Stomach (tissue), 9 donors: Measurements from ENCODE around the gene SEPTIN2. TPM values are rescaled to one million over a fixed set of nuclear protein-coding genes. Genes with fewer than 3 reads are reported as not detected.
A peak's percentile ranks its signal among the peaks of the same experiment; 100 is the strongest.

Source experiments
- DNase-seq, 2 donors: peaks; one replicate each; pipeline versions ENCODE4 v3.0.0 to v3.0.0-alpha.2; 2013 to 2019
- H3K27ac ChIP-seq, 5 donors: fragments of 200-600 bp in 4 of 5; sonication (generic) in 4 of 5; one replicate each; pipeline ENCODE4 v1.5.1; 2013 to 2019; ENCODE audit warnings: mild to moderate bottlenecking in 1 of 5, moderate library complexity in 1 of 5
- H3K27me3 ChIP-seq, 3 donors: fragments of 200-600 bp; sonication (generic); one replicate each; pipeline ENCODE4 v1.5.1; 2017 to 2019; ENCODE audit warnings: mixed run types in 1 of 3
- H3K36me3 ChIP-seq, 4 donors: fragments of 200-600 bp; sonication (generic); 1 replicate in 3 of 4; 2 replicates in 1 of 4; pipeline ENCODE4 v1.5.1; 2016 to 2019
- H3K4me1 ChIP-seq, 4 donors: fragments of 200-600 bp; sonication (generic); one replicate each; pipeline ENCODE4 v1.5.1; 2016 to 2019
- H3K4me3 ChIP-seq, 4 donors: fragments of 200-600 bp; sonication (generic) in 3 of 4; one replicate each; pipeline ENCODE4 v1.5.1; 2016 to 2019; ENCODE audit warnings: mild to moderate bottlenecking in 1 of 4
- H3K9me3 ChIP-seq, 4 donors: fragments of 200-600 bp; sonication (generic); one replicate each; pipeline ENCODE4 v1.5.1; 2016 to 2019
- EP300 ChIP-seq: sonication (generic); formaldehyde crosslinking; IDR thresholded peaks from one replicate; pipeline ENCODE4 v1.6.1; 2017; ENCODE audit warnings: antibody characterized with exemption
- POLR2A ChIP-seq, 4 donors: fragments of 450-650 bp; IDR thresholded peaks; one replicate each; pipeline ENCODE4 v1.6.1; 2016; ENCODE audit warnings: antibody characterized with exemption in 4 of 4, control low read depth in 2 of 4, mild to moderate bottlenecking in 1 of 4, moderate library complexity in 1 of 4
- POLR2AphosphoS5 ChIP-seq, 3 donors: sonication (generic); formaldehyde crosslinking; IDR thresholded peaks; one replicate each; pipeline ENCODE4 v1.6.1; 2016; ENCODE audit warnings: antibody characterized with exemption in 3 of 3
- WGBS, 5 donors: extraction: QIAGEN DNeasy Blood & Tissue Kit in 3 of 5; methylation state at CpG; one replicate each; pipeline versions ENCODE4 v1.1.5 to v1.1.7; 2013 to 2018; 5-methylcytosine and 5-hydroxymethylcytosine counted together
- intact Hi-C: fragments of 100-400 bp; cut with DNase I; formaldehyde crosslinking; loops from one replicate; pipeline ENCODE4 v1.15.1; 2023; ENCODE audit warnings: low total_unique reads
- polyA plus RNA-seq, 3 donors: library from polyadenylated mRNA; stranded (reverse); fragments of 200-250 nt; gene quantifications; one replicate each; pipeline ENCODE4 v1.2.3, GENCODE V29; 2013
- total RNA-seq, 5 donors: library from RNA; depleted of rRNA; stranded (reverse); fragments of >200 nt; gene quantifications; one replicate each; pipeline versions ENCODE4 v1.1.0 to v1.2.3, GENCODE V29; 2014 to 2016
- TF ChIP-seq, protein P1 (sequence below), 7 experiments: fragments of 450-650 bp in 4 of 7; fragments of 200-600 bp in 3 of 7; sonication (generic) in 3 of 7; IDR thresholded peaks; one replicate each; pipeline ENCODE4 v1.5.1; 2016 to 2019; ENCODE audit warnings: antibody characterized with exemption in 7 of 7, control low read depth in 2 of 7, mild to moderate bottlenecking in 1 of 7
- donor health status: healthy with polysubstance abuse.
- donor health status: Bipolar disorder and iron deficiency.
- donor health status: healthy.

SEPTIN2 gene
- total and polyA plus RNA-seq, 8 donors, result 88.7 to 603 (median 208) TPM

DNA sequence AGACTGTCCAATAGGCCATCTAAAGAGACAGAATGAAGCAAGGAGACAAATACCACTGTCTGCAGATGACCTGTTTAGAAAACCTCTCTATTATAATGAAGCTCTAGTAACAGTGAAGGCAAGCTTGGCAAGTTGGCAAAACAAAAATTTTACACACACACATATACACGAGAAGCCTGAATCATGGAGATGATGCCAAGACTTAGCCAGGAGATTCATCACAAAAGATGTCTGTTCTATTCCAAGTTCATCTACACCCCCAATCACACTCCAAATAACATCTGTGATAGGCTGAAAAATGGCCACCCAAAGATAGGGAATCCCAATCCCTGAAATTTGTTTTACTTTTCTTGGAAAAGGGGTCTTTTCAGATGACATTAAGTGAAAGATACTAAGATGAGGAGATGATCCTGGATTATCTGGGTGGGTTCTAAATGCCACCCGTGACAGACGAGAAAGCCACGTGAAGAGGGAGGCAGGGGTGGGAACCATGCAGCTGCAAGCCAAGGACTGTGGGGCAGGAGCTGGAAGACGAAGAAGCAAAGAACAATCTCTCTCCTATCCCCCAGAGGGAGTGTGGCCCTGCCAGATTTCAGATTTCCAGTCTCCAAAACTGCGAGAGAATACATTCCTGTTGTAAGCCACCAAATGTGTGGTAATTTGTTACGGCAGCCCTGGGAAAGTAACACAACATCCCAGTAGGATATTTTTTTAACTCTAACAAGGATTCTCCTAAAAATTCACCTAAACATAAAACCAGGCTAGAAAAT, 20.2 kb upstream of the SEPTIN2 start:
- Histone ChIP-seq H3K4me3 (no peak overlapping the region), H3K4me1 (peaks cover 0 to 43% (median 20%) of the 10 kb centered on the region in 4 donors), H3K27ac (no peak overlapping the region), H3K9me3 (no peaks in the 10 kb centered on the region), H3K27me3 (no peaks in the 10 kb centered on the region), H3K36me3 (peaks cover 0 to 10% (median 7%) of the 10 kb centered on the region in 4 donors)
- no peak for DNase-seq
- intact Hi-C loops, result no loop called here
- 78 to 89% (median 85%) methylated on average over 7 of the region's 7 CpGs for WGBS, 5 donors
- TF ChIP-seq, protein P1, sequence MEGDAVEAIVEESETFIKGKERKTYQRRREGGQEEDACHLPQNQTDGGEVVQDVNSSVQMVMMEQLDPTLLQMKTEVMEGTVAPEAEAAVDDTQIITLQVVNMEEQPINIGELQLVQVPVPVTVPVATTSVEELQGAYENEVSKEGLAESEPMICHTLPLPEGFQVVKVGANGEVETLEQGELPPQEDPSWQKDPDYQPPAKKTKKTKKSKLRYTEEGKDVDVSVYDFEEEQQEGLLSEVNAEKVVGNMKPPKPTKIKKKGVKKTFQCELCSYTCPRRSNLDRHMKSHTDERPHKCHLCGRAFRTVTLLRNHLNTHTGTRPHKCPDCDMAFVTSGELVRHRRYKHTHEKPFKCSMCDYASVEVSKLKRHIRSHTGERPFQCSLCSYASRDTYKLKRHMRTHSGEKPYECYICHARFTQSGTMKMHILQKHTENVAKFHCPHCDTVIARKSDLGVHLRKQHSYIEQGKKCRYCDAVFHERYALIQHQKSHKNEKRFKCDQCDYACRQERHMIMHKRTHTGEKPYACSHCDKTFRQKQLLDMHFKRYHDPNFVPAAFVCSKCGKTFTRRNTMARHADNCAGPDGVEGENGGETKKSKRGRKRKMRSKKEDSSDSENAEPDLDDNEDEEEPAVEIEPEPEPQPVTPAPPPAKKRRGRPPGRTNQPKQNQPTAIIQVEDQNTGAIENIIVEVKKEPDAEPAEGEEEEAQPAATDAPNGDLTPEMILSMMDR (IDR thresholded peaks at IDR 0.05), result no peak
- TF ChIP-seq EP300, result no peak
- TF ChIP-seq POLR2A (IDR thresholded peaks at IDR 0.05), result no peak
- no peak for TF ChIP-seq POLR2AphosphoS5 (IDR thresholded peaks at IDR 0.05)

DNA sequence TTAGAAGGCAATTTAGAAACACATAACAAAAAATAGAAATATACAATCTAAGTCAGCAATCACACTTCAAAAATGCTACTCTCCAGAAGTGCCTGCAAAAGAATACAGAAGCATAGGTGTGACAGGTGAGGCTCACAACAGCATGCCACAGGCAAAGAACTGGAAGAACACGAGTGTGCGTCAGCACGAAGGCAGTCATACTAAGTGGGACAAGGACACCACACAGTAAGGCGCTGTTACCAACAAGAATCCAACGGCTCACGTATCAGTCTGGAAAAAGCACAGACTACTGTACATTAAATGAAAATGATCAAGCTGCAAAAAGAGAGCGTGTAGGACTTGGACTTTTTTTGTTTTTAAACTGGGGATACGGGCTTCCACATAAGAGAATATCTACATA, 19.0 kb upstream of the SEPTIN2 start:
- Histone ChIP-seq H3K4me3 (no peak overlapping the region), H3K27me3 (no peaks in the 10 kb centered on the region), H3K4me1 (peaks cover 1 to 53% (median 26%) of the 10 kb centered on the region in 4 donors), H3K9me3 (no peaks in the 10 kb centered on the region), H3K27ac (no peak overlapping the region), H3K36me3 (peaks cover 0 to 10% (median 7%) of the 10 kb centered on the region in 4 donors)
- no peak for TF ChIP-seq EP300
- no peak for TF ChIP-seq POLR2A (IDR thresholded peaks at IDR 0.05)
- no peak for TF ChIP-seq POLR2AphosphoS5 (IDR thresholded peaks at IDR 0.05)
- TF ChIP-seq, protein P1 (IDR thresholded peaks at IDR 0.05), result no peak
- DNase-seq, result no peak
- intact Hi-C loops, result no loop called here
- WGBS, 5 donors, result 91 to 96% (median 94%) methylated on average over 8 of the region's 8 CpGs

DNA sequence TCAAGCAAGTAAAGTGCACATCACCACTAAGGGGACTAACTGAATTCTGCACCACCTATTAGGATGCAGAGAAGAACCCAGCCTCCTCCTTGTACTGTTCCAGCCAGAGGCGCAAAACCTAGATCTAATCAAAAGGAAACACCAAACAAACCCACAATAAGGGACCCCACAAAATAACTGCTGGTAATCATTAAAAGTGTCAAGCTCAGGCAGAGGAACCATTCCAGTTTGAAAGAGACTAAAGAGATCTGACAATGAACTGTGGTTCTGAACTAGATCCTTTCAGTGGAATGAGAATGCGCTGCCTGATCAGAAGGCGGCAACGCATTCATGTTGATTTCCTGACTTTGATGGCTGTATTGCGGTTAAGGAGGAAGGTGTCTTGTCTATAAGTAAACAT, 17.1 kb upstream of the SEPTIN2 start:
- Histone ChIP-seq H3K27ac (no peak overlapping the region), H3K4me3 (no peak overlapping the region), H3K36me3 (peaks cover 0 to 10% (median 7%) of the 10 kb centered on the region in 4 donors), H3K9me3 (no peaks in the 10 kb centered on the region), H3K27me3 (no peaks in the 10 kb centered on the region), H3K4me1 (peaks cover 18 to 58% (median 42%) of the 10 kb centered on the region in 4 donors)
- intact Hi-C loops, result no loop called here
- no peak for DNase-seq
- 69 to 81% (median 71%) methylated on average over 5 of the region's 5 CpGs for whole genome bisulfite sequencing, 5 donors
- TF ChIP-seq POLR2AphosphoS5 (IDR thresholded peaks at IDR 0.05), result no peak
- no peak for TF ChIP-seq POLR2A (IDR thresholded peaks at IDR 0.05)

DNA sequence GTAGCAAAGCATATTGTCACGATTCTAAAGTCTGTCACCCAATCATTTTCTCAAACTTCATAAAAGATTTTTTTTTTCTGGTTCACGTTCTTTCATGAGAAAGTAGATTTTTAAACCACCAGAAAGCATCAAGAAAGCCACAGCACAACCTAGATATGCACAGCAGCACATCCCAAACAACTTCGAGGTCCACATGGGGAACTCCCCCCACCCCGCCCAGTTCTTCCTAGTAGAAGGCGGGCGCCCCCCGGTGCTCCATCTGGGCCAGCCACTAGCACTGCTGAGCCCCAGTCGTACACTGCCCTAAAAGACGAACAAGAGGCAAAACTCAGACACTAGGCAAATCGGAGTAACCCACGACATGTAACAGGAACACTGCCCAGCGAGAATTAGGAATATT, 15.7 kb upstream of the SEPTIN2 start:
- TF ChIP-seq, protein P1 (IDR thresholded peaks at IDR 0.05), result no peak
- TF ChIP-seq POLR2A (IDR thresholded peaks at IDR 0.05) (no peak), POLR2AphosphoS5 (IDR thresholded peaks at IDR 0.05) (no peak), EP300 (no peak)
- Histone ChIP-seq H3K9me3 (no peaks in the 10 kb centered on the region), H3K36me3 (peaks cover 0 to 10% (median 7%) of the 10 kb centered on the region in 4 donors), H3K4me1 (peaks cover 20 to 71% (median 50%) of the 10 kb centered on the region in 4 donors), H3K27me3 (no peaks in the 10 kb centered on the region), H3K4me3 (no peak overlapping the region), H3K27ac (no peak overlapping the region)
- no peak for DNase-seq
- 69 to 76% (median 74%) methylated on average over 12 of the region's 12 CpGs for WGBS, 5 donors
- intact Hi-C loops, result no loop called here

DNA sequence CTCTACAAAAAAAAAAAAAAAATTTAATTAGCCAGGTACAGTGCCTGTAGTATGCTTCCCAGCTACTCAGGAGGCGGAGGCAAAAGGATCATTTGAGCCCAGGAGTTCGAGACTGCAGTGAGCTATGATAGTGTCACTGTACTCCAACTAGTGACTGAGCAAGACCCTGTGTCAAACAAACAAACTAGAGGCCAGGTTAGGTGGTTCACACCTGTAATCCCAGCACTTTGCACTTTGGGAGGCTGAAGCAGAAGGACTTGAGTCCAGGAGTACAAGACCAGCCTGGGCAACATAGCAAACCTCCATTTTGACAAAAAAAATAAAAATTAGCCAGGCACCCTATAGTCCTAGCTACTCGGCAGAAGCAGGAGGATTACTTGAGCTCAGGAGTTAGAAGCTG, 13.6 kb upstream of the SEPTIN2 start:
- intact Hi-C loops, result no loop called here
- H3K4me3 ChIP-seq, result no peak overlapping the region
- no peak for DNase-seq
- H3K9me3 ChIP-seq, result no peaks in the 10 kb centered on the region
- H3K27me3 ChIP-seq, result no peaks in the 10 kb centered on the region
- peaks cover 0 to 5% (median 5%) of the 10 kb centered on the region in 4 donors for H3K36me3 ChIP-seq
- 73 to 77% (median 75%) methylated on average over 3 of the region's 3 CpGs for WGBS, 5 donors
- peak overlapping the region in 3 of 5 donors; percentile 17 to 52 (median 25) for H3K27ac ChIP-seq
- peaks cover 20 to 85% (median 52%) of the 10 kb centered on the region in 4 donors for H3K4me1 ChIP-seq
- no peak for TF ChIP-seq POLR2AphosphoS5 (IDR thresholded peaks at IDR 0.05)
- TF ChIP-seq POLR2A (IDR thresholded peaks at IDR 0.05), result no peak
- TF ChIP-seq, protein P1 (IDR thresholded peaks at IDR 0.05), result no peak
- TF ChIP-seq EP300, result no peak
